AG09309 (cell line): Measurements from ENCODE around the gene MXD4.

Source experiments
- DNase-seq: peaks from one replicate; pipeline ENCODE4 v3.0.0-alpha.2; 2010; ENCODE audit warnings: low read depth
- H3K4me3 ChIP-seq: 2 replicates; pipeline ENCODE4 v1.5.1; 2011; ENCODE audit warnings: mild to moderate bottlenecking, low read depth, low read length, moderate library complexity; ENCODE audit not compliant: control insufficient read depth
- CTCF ChIP-seq: IDR thresholded peaks from 2 replicates; pipeline ENCODE4 v1.5.1; 2011; ENCODE audit warnings: mild to moderate bottlenecking, low read depth, low read length, inconsistent platforms; ENCODE audit not compliant: insufficient read depth, control insufficient read depth; ENCODE audit errors: missing control alignments

The MXD4 gene

GRCh38 chr4:2298532-2298991 lies 36.7 kb upstream of the MXD4 start:
- DNase-seq = no peak
- no peak overlapping the region for H3K4me3 ChIP-seq
- TF ChIP-seq CTCF = no peak

- no peak for TF ChIP-seq CTCF
- no peak overlapping the region for H3K4me3 ChIP-seq
- DNase-seq = no peak
These were observed 36.0 kb upstream of the MXD4 start for GRCh38 chr4:2297606-2298531.

GRCh38 chr4:2296631-2297601 lies 35.0 kb upstream of the MXD4 start:
- TF ChIP-seq CTCF = no peak
- no peak for DNase-seq
- no peak overlapping the region for H3K4me3 ChIP-seq

- no peak for TF ChIP-seq CTCF
- no peak for DNase-seq
- H3K4me3 ChIP-seq = no peak overlapping the region
These were observed 34.1 kb upstream of the MXD4 start for GRCh38 chr4:2295900-2296442.

GRCh38 chr4:2295500-2295899 lies 33.6 kb upstream of the MXD4 start:
- H3K4me3 ChIP-seq = no peak overlapping the region
- TF ChIP-seq CTCF = no peak
- no peak for DNase-seq

GRCh38 chr4:2292646-2293108 lies 30.8 kb upstream of the MXD4 start:
- peak; percentile 58 for DNase-seq
- no peak overlapping the region for H3K4me3 ChIP-seq
- TF ChIP-seq CTCF = no peak
